ENCODE measurements around the gene SCAP.
"Not testable (repeated sequence)": the region's sequence is repeated elsewhere in the genome, so short reads cannot be mapped to it uniquely, and the experiment has no call there.

The SCAP gene

DNA sequence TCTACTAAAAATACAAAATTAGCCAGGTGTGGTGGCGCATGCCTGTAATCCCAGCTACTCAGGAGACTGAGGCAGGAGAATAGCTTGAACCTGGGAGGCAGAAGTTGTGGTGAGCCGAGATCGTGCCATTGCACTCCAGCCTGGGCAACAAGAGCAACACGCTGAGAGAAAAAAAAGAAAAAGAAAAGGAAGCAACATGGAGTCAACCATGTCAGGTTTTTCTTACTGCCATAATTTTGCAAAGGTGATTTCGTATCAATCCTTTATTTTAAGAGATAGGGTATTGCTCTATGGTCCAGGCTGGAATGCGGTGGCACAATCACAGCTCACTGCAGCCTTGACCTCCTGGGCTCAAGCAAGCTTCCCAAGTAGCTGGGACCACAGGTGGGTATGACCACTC lies 4.5 kb upstream of the SCAP start:
- not testable (repeated sequence) for DNase-seq (ENCODE audit: low spot score)

DNA sequence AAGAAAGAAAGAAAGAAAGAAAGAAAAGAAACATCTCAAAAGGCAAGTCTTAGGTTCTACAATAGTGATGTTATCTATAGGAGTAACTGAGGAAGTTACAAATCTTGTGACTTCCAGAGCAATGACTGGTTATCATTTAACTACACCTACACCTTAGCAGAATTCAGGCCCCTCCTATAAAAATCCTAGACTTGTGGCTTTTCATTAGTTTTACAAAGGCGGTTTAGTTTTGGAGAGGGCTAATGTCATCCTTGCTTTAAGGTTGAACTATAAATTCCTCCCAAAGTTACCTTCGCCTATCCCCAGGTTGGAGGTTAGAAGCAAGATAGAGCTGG lies 4.1 kb upstream of the SCAP start:
- no peak for DNase-seq (ENCODE audit: low spot score)

DNA sequence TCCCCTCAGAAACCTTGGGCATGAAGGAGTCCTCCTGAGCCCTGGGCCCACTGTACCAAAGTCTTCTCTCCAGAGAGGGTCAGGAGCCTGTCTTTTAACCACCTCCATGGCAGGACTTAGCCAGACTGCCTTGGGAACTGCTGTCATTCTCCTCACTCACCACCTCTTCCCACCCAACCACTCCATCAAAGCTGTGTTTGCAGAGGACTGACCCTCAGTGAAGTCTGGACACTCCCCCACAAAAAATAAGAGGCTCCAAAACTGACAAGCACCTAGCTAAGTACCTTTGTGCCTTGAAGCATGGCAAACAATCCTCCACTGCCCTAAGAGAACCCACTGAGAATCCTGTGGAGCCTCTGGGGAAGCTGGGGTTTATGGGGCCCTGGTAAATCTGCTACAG lies 2.3 kb upstream of the SCAP start:
- no peak for DNase-seq (ENCODE audit: low spot score)

DNA sequence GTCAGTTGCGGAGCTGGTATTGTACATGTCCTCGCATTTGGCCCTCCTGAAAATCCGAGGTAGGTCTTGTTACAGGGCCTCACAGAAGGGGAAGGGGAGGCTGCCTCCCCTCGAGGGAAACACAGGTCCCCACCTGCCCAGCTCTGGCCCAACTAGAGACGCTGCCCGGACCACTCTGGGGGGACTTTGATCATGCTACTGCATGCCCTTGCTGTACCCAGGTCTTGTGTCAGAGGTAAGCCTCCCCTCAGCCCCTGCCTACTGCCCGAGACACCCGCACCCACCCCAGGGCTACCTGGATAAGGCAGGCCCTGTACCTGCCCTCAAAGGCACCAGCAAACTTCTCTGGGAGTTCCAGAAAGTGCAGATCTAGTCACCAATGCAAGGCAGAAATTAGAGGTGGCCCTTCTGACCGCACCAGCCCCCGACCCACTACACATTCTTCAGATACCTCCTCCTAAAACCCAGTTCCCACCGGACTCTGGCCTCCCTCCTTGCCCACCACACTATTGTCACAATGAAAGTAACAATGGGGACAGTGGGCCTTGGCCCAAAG lies 981 bp upstream of the SCAP start:
- no peak for DNase-seq (ENCODE audit: low spot score)

DNA sequence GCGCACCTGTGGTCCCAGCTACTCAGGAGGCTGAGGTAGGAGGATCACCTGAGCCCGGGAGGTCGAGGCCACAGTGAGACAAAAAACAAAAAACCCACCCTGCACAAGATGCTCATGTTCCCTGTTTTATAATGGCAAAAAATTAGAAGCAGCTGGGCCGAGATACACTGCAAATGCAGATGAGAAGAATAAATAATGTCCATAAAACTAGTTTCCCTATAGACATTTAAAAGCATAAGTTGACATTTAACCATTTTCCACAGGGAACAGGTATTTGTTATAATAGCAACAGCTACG lies 537 bp upstream of the SCAP start:
- DNase-seq (ENCODE audit: low spot score) = no peak

DNA sequence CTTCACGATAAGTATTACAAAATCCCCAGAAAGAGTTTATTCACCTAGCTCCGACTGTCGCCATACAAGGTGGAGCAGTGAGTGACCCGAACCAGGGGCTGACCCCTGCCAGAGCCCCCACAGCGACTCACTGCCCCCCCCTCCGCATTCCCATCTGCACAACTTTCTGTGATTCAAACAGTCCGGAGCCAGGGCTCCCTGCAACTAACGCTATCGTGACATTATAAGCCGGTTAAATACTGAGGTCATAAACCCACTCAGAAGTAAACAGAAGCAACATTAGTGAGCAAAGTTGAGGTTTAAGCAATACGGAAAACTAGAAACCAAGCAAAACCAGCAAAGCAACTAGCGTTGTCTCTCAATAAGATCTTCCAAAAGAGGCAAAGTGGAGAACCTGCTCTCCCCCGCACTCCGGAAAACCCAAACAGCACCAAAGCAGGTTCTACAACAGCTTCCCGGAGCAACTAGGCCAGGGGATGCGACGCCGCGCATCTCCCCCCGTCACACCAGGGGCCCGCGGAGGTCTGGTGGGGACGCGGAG lies 642 bp downstream of the SCAP start:
- DNase-seq (ENCODE audit: low spot score) = no peak

DNA sequence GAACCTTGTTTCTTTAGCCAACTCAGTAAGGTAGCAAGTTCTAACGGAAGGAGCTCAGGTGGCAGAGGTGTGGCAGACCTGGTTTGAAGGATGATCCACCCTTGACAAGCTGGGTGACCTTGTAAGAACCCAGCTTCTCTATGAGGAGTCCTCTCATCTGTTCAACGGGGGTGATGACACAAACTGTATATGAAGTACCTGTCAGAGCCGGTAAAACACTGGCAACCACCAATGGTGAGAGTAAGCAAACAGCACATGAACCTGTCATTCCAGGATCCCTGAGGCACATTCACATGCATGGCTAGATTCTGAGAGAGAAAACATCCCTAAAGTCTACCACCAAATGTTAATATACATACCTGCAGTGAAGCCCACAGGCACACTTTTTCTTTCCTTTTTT lies 2.4 kb downstream of the SCAP start:
- DNase-seq (ENCODE audit: low spot score) = no peak

DNA sequence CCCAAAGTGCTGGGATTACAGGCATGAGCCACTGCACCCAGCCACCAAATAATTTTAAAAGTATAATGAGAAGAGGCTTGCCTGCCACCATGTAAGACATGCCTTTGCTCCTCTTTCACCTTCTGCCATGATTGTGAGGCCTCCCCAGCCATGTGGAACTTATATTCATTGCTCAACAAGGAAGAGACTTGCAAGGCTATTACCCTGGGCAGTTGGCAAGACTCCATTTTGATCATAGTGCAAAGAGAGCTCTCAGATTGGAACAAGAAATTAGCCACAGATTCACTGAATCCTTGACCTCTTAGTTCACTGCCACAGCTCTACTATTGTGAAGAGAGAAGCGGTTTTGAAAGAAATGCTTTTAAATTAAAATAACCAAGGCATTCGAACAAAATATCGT lies 6.1 kb downstream of the SCAP start:
- DNase-seq (ENCODE audit: low spot score) = no peak

DNA sequence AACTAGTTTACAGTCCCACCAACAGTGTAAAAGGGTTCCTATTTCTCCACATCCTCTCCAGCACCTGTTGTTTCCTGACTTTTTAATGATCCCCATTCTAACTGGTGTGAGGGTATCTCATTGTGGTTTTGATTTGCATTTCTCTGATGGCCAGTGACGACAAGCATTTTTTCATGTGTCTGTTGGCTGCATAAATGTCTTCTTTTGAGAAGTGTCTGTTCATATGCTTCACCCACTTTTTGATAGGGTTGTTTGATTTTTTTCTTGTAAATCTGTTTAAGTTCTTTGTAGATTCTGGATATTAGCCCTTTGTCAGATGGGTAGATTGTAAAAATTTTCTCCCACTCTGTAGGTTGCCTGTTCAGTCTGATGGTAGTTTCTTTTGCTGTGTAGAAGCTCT lies 7.4 kb downstream of the SCAP start:
- not testable (repeated sequence) for DNase-seq (ENCODE audit: low spot score)

DNA sequence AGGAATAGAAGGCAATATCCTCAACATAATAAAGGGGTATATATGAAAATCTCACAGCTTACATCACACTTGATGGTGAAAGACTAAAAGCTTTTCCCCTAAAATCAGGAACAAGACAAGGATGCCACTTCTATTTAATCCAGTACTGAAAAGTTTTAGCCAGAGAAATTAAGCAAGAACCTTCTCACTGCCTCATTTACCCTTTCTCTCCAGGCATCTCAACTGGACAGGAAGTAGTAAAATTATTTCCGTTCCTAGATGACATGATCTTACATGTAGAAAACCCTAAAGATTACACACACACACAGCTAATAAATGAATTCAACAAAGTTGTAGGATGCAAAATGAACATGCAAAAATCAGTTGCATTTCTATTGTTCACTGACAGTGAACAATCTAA lies 11.2 kb downstream of the SCAP start:
- no peak for DNase-seq (ENCODE audit: low spot score)

DNA sequence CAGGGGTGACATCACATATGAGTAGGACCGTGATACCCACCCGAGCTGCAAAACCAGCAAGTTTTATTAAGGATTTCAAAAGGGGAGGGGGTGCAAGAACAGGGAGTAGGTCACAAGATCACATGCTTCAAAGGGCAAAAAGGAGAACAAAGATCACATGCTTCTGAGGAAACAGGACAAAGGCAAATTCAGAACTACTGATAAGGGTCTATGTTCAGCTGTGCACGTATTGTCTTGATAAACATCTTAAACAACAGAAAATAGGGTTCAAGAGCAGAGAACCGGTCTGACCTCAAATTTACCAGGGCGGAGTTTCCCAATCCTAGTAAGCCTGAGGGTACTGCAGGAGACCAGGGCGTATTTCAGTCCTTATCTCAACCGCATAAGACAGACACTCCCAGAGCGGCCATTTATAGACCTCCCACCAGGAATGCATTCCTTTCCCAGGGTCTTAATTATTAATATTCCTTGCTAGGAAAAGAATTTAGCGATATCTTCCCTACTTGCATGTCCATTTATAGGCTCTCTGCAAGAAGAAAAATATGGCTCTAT lies 16.1 kb downstream of the SCAP start:
- DNase-seq (ENCODE audit: low spot score) = not testable (repeated sequence)

DNA sequence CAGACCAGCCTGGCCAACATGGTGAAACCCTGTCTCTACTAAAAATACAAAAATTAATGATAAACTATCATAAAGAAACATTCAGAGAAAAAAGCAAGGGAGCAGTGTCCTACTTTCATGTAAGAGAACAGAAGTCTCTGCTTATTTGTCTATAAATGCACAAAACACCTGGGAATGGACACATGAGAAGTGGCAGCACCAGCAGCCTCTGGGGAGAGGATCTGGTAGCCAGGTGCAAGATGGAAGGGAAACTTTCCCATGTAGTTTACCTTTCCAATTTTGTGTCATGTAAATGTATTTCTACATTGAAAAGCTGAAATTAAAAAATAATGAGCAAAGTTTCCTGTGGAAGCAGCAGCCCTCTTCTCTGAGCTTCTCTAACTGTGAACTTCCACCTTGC lies 18.8 kb downstream of the SCAP start:
- DNase-seq (ENCODE audit: low spot score) = no peak

DNA sequence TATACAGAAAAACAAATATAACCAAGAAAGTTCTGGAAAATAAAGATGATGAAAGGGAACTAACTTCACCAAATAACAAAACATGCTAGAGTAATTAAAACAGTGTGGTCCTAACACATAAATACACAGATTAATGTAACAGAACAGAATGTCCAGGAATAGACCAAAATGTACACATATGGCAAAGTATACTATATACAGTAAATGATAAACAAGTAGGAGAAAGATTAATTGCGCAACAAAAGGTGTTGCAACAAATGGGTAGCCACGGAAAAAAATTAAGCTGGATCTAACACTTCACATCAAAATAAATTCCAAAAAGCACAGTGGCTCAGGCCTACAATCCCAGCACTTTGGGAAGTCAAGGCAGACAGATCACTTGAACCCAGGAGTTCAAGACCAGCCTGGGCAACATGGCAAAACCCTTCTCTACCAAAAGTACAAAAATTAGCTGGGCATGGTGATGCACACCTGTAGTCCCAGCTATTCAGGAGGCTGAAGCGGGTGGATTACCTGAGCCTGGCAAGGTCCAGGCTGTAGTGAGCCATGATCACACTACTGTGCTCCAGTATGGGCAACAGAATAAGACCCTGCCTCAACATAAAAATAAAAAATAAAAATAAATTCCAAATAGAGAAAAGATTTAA lies 19.8 kb downstream of the SCAP start:
- no peak for DNase-seq (ENCODE audit: low spot score)

DNA sequence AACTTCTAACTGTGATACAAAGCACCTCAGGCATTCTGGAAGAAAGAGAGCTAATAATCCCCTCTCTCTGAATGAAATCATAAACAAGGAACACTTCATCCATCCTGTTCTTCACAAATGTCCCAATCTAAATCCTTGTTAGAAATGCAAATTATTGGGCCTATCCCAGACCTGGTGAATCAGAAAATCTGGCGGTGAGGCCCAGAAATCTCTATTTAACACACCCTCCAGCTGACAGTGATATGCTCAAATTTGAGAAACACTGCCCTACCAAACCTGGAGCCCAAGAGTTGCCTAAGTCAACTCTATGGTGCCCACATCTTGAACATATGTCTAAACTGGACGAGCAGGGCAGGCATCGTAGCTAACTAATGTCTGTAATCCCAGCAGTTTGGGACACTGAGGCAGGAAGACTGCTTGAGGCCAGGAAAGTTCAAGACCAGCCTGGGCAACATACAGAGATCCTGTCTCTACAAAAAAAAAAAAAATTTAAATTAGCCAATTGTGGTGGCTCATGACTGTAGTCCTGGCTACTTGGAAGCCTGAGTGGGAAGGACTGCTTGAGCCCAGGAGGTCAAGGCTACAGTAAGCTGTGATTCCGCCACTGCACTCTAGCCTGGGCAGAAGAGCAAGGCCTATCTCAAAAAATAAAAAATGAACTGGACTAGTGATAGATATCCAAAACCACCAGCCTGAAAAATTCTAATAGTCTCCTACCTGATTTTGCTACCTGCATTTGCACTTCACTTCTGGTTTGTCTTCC lies 23.1 kb downstream of the SCAP start:
- DNase-seq (ENCODE audit: low spot score) = no peak

DNA sequence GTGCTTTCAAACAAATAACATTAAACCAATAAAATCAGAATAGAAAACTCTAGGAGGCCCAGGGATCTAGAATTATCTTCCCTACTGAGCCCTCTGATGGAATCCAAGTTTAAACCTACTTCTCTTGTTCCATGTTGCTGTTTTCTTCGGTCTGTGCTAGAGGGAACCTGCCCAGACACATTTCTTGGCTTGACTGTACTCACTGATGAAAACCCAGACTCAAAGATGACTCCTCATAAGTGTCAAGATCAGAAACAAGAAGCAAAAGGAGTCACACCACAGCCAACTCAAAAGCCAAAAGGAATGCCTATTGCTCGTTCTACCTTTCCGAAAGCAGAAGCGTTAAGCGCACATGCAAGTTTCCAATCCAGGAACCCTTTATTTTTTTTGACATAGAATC lies 31.6 kb downstream of the SCAP start:
- no peak for DNase-seq (ENCODE audit: low spot score)

DNA sequence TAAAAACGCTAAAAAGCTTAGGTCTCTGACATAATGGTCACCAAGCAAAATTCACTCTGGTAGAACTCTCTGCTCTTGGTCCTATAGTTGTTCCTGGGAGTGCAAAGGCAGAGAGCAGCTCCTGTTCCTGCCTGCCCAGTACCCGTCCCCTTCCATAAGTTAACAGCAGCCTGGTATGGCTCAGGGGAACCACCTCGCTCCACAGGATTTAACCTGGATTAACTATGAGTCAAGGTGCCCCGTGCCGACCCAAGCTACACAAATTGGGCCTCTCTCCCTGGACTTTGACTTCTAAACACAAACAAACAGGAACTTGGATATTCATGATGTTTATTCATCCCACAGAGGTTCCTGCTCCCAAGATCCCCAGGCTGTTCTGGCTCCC lies 32.1 kb downstream of the SCAP start:
- DNase-seq (ENCODE audit: low spot score) = no peak

DNA sequence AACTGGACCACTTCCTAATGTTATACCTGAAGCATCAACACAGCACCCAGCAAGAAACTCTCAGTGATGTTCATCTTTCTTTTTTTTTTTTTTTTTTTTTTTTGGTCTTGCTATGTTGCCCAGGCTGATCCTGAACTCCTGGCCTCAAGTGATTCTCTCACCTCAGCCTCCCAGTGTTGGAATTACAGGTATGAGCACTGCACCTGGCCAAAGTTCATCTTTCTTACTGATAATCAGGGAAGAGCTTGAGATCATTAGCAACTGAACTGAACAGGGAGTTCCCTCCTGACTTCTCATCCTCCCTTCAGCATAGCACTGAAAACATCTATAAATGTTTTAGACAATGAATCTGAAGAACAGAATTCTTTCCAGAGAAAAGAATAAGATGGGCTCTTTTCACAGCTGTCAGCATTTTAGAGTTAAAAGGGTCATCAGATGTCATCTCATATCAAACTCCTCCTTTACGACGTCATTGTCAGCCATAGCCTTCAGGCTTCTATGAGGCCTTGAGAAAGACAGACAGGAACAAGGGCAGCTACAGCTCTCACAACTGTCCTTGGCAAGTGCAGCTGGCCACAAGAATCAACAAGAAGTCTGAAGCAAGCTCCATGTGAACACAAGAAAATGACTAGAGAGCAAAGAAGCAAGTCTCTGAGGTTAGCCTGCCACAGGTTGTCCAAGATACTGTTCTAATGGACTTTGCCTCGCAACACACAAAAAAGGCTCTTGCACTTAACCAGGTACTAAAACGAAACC lies 33.8 kb downstream of the SCAP start:
- no peak for DNase-seq (ENCODE audit: low spot score)

DNA sequence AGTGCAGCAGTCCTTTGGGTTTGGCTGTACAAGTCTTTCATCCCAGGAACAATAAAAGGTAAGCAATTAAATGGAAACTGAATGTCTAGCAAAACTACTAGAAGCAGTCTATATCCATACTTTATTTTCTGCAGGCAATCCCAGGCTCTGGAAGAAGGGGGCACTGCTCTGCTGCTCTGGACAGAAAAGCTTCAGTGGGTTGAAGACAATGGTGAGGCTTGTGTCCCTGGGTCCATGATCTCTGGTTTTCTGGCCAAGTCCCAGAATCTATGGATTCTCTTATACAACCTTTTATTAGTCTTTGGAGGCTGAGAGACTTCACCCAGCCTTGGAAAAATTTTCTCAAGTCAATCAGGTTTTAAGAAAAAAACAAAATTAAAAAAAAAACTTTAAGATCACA lies 35.6 kb downstream of the SCAP start:
- no peak for DNase-seq (ENCODE audit: low spot score)

DNA sequence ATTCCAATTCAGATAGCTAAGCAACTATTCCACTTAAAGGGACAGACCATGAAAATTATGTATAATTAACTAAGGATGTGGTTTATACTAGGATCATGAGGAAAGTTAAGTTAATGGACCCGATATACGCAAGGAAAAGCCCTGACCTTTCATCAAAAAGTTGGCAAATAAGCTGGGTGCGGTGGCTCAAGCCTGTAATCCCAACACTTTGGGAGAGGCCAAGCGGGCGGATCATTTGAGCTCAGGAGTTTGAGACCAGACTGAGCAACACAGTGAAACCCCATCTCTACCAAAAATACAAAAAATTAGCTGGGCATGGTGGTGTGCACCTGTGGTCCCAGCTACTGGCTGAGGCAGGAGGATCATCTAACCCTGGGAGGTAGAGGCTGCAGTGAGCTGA lies 39.6 kb downstream of the SCAP start:
- DNase-seq (ENCODE audit: low spot score) = no peak

DNA sequence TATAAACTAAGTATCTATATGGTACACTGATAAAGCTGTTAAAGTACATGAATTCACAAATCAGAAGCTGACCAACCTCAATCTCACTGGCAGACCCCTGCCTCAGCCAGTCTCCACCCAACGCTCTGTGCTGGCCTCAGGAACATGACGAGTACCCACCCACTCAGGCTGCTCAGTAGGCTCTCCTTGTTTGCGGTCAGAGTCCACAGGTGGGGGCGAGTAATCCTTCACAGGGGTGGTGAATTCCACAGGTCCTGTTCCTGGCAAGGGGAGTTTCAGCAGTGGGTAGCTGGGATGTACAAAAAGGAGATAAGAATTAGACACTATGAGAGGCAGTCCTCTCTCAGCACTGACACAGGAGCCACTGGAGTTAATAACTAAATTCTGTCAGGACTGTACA lies 40.9 kb downstream of the SCAP start:
- no peak for DNase-seq (ENCODE audit: low spot score)

DNA sequence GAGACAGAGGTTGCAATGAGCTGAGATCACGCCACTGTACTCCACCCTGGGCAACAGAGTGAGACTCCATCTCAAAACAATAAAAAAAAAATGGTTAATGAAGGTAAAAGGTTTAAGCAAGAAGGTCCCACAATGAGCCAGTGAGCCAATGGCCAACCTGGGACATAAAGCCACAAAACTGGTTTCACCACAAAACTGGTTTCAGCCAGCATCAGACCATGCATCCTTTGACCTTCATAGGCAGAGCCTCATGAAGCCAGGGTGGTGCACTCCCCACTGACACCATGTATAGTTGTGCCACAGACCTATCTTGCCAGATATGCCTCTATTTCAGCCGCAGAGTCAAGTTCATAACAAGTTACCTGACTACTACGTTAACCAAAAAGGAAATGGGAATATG lies 41.9 kb downstream of the SCAP start:
- DNase-seq (ENCODE audit: low spot score) = no peak

DNA sequence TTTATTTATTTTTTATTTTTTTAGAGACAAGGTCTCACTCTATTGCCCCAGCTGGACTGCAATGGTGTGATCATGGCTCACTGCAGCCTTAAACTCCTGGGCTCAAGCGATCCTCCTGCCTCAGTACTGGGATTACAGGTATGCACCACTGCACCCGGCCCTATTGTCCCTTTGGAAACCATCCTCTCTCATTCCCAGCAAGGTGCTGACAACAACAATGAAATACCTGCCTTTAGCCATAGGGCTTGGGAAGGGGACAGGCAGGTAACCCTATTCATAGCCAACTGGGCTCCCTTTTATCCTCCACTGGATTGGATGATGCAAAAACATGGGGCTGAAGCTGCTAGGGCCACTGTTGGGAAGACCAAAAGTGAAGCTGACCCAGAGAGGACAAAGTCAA lies 43.1 kb downstream of the SCAP start:
- DNase-seq (ENCODE audit: low spot score) = no peak

DNA sequence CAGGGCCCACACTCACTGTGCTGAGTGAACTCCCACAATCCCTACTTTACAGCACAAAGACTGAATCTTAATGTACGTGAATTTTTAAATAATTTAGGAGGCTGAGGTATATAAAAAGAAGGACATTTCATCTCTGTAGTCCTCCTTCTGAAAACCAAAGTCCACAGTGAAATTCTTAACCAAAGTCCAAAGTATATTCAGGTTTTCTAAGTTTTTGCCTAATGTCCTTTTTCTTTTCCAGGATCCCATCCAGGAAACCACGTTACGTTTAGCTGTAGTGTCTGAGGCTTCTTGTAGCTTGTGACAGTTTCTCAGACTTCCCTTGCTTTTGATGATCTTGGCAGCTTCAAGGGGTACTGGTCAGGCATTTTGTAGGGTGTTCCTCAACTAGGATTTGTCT lies 44.5 kb downstream of the SCAP start:
- no peak for DNase-seq (ENCODE audit: low spot score)
